Activated T-cell treated with anti-CD3 and anti-CD28 coated beads for 4 hours (primary cell): Measurements from ENCODE around the gene SLC25A3.
A peak's percentile ranks its signal among the peaks of the same experiment; 100 is the strongest.
"Not testable (repeated sequence)": the region's sequence is repeated elsewhere in the genome, so short reads cannot be mapped to it uniquely, and the experiment has no call there.

ENCODE experiments used
- DNase-seq: peaks from one replicate; pipeline ENCODE4 v3.0.0-alpha.2; 2020

Gene SLC25A3

DNA sequence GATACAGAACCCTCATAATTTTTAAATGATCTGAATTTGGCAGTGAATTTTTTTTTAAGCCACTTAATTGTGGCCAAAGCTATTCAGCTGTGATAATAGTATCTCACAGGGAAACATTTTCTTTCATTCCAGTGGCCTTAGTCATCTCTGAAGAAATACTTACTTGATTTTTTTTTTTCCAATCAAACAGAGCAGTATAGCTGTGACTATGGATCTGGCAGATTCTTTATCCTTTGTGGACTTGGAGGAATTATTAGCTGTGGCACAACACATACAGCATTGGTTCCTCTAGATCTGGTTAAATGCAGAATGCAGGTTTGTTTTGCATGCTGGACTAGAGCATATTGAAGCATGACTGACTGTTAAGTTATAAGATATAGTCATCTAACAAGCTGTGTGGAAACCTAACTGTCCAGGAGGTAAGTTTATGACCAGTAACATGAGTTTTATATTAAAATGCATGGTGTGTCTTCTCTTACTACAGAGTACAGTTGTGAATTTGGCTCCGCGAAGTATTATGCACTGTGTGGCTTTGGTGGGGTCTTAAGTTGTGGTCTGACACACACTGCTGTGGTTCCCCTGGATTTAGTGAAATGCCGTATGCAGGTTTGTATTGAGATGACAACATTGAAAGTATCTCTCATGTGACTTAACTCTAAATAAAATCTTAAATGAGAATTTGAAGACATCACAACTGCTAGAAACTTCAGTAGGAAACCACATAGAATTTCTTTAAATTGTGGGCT lies 1.9 kb downstream of the SLC25A3 start:
- DNase-seq: no peak

DNA sequence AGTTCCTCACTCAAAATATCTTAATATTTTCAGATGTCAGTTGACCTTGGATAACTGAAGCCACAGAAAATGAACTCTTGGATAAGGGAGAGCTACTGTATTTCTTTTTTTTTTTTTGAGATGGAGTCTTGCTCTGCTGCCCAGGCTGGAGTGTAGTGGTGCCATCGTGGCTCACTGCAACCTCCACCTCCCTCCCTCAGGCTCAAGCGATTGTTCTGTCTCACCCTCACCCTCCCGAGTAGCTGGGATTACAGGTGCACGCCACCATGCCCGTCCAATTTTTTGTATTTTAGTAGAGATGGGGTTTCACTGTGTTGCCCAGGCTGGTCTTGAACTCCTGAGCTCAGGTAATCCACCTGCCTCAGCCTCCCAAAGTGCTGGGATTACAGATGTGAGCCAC lies 3.8 kb downstream of the SLC25A3 start:
- not testable (repeated sequence) for DNase-seq

DNA sequence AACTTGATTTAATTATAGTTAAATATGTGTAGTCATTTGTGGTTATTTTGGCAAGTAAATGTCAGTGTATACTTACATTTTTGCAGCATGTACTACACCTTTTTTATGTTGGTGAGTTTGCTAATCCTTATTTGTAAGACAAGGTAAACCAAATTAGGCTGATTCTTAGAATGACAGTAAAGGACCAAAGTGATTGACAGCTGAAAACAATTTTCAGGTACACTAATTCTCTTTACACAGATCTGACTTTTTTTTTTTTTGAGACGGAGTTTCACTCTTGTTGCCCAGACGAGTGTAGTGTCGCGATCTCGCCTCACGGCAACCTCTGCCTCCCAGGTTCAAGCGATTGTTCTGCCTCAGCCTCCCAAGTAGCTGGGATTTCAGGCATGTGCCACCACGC lies 8.4 kb downstream of the SLC25A3 start:
- no peak for DNase-seq

DNA sequence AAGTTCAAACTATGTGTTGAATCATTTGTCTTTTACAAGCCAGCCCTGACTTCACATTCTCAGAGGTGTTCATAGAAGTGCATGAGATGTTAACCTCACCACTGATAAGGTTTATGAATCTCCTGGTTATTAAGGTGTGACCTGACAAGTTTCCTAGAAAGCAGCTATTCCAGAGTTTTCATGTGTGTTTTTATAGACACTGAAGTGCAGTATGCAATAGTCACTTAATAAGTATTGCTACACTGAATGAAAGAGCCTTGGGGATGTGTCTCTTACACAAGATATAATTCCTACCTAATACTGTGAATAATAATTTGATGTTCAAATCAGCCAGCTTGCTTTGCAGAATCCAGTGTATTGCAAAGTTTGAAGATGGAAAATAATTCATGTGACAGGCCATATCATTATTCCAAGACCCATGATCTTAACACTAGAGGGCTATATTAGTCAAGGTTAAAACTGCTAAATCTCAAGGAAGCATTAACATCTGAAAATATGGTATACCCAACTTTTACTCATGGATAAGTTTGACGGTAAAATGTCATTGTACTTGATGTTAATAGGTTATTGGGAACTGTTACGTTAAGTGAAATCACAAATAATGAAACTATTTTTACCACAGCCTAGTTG lies 13.0 kb downstream of the SLC25A3 start:
- no peak for DNase-seq

DNA sequence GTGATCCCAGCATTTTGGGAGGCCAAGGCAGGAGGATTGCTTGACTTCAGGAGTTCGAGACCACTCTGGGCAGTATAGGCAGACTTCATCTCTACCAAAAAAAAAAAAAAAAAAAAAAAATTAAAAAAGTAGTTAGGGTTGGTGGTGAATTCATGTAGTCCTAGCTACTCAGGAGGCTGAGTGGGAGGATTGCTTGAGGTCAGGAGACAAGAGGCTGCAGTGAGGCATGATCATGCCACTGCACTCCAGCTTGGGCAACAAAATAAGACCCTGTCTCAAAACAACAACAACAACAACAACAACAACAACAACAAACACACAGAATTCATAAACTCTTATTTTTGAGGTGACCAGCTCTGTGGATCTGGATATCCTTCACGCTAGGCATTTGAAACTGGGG lies 17.1 kb downstream of the SLC25A3 start:
- DNase-seq: no peak

DNA sequence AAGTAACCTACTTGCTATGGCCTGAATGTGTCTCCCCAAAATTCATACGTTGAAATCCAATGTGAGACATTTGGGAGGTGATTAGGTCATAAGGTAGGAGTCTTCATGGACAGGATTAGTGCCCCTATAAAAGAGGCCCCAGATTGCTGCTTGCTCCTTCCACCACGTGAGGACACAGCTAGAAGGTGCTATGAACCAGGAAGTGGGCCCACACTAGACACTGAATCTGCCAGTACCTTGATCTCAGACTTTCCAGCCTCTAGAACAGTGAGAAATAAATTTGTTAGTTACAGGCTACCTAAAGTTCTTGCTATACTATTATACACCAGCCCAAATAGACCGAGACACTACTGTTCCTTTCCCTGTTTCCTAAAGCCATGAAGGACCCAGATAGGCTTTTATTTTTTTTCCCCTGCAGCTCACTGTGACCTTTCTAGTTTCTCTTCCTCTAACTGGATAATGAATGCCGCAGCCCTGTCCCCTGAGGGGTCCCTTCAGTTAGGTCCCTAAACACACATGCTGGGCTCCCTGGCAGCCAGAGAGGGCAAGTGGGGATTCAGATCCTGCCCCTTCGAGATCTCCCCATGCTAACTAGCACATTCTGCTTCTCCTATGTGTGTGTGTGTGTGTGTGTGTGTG lies 19.3 kb downstream of the SLC25A3 start:
- no peak for DNase-seq

DNA sequence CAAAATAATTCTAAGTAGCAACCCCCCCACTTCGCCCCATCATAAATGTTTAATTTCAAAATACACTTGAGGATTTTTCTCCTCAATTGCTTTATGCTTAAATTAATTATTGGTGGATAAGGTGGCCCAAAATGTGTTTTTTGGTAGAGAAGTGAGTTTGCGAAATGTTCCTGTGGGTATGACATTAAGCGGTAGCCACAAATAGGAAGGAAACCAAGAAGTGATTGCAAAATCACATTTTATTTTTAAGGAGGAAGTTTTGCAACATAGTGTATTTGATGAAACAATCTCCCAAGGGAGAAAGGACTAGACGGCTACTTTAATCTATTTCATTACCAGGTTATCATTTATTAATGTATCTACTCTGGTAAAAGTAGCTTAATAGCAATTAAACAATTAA lies 25.5 kb downstream of the SLC25A3 start:
- DNase-seq: no peak

DNA sequence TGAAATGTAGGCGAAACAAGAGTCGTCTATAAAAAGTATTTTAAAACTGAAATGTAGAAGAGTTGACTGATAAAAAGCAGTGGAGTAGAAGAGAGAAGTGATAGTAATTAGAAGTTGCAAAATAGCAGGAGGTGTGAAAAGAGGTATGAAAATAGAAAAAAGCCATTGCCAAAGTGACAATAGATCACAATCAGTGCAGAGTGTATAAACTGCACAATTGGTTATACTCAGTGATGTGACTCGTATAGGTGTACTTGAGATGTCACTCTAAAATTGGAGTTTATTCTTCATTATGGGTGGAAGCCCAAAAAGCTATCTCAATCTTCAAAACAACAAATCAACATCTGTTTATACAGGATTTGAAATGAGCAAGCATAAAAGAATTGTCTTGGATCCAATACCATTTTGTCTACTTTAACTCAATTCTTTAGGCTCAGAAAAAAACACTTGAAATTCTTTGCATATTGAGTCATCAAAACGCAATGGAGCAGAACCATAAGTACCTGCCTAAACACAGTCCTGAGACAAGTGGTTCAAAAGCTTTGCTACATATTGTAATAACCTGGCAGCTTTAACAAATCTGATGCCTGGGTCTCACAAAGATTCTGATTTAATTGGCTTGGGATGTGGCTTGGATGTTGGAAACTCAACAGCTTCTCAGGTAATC lies 42.3 kb downstream of the SLC25A3 start:
- DNase-seq: no peak

DNA sequence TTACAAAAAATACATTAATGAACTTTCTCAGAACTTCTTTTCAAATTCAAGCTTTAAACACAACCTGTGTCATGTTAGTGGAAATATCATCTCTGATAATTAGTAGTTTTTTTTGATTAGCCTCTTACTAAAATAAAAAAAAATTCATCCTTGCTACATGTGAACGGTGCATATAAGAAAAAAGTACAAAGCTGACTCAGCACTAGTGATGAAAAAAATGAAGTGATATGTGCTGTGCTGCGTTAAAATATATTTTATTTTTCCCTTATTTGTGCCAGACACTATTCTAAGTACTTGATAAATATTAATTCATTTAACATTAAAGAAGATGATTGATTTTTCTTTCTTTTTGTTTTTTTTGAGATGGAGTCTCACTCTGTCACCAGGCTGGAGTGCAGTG lies 43.6 kb downstream of the SLC25A3 start:
- DNase-seq: no peak

DNA sequence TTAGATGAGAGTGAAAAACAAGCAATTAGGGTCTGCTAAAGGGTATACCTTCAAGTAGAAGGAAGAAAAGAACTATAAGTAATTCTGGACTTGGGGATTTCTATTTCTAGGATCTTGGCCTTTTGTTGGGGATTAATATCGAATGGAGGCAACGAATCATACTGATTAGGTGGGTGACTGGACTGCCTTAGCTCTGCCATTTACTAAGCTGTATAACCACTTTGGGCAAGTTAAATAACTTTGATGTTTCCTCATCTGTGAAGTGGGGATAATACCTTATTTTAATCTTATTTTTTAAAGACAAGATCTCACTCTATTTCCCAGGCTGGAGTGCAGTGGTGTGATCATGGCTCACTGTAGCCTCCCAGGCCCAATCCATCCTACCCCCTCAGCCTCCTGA lies 44.5 kb downstream of the SLC25A3 start:
- no peak for DNase-seq

DNA sequence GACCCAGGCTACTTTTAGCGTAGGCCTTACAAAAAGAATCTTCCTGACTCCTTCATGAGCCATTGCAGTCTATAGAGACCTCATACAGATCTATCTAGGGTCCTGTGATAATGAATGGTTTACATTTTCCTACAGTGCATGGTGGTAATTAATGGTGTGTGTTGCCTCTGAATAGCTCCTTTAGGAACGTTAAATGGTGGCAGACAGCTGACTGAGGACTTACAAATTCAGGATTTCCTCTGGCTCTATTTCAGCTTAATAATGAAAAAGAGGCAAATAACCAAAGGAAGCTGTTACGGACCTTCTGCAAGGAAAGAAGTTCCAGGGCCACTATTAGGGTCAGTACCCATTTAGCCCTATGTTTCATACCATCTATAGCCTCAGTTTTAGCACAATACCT lies 46.0 kb downstream of the SLC25A3 start:
- DNase-seq: no peak

DNA sequence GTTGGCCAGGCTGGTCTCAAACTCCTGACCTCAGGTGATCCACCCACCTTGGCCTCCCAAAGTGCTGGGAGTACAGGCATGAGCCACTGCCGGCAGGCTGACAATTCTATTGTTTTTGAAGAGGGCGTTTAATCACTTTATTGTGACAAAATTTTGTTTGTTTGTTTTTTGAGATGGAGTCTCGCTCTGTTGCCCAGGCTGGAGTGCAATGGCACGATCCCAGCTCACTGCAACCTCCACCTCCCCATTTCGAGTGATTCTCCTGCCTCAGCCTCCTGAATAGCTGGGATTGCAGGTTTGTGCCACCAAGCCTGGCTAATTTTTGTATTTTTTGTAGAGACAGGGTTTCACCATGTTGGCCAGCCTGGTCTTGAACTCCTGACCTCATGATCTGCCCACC lies 49.3 kb downstream of the SLC25A3 start:
- not testable (repeated sequence) for DNase-seq

DNA sequence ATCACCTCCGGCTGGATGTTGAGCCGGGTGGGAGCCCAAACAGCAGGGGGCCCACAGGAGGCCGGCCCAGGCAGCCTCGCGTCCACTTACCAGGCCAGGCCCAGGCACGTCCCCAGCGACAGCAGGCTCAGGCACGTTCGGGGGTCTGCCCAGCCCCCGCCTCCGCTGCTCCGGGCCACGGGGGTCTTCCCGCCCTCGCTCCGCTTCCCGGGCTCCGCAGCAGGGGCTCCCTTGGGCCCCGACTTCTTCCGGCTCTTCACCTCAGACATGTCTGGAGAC lies 50.9 kb downstream of the SLC25A3 start:
- no peak for DNase-seq

DNA sequence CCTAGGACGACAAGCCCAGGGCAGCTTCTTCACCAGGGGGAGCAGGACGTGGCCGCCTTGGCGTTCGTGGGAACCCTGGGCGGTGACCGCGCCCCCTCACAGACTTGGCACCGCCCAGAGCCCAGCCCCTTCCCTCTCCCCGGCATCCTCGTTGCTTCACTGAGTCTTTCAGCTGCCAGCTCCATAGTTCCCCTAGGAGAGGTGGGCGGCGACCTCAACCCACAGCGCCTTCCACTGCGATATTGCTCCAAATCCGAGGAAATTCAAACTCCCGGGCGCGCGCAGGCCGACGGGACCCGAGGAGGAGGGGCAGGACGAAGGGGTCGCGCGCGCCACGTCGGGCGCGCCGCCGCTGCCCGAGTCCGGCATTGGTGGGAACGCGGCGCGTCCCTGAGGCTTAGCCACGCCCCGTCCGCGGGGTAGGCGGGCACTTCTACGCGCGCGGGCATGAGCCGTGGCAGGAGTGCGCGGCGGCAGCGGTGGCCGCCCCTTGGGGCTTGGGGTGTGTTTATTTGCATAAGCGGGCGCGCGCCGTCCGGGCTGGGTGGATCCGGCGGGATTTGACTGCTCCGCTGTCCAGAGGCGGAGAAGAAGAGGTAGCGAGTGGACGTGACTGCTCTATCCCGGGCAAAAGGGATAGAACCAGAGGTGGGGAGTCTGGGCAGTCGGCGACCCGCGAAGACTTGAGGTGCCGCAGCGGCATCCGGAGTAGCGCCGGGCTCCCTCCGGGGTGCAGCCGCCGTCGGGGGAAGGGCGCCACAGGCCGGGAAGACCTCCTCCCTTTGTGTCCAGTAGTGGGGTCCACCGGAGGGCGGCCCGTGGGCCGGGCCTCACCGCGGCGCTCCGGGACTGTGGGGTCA lies 51.5 kb downstream of the SLC25A3 start, which contains the start of the genes APAF1 and IKBIP:
TSS of gene APAF1 (plus strand) at position 579 of the 860 bp plus-strand sequence. CDS start 3,070 bp downstream, outside the sequence.
TSS of gene IKBIP (minus strand) at position 77 of the 860 bp plus-strand sequence. CDS start 87 bp downstream, outside the sequence.
- DNase-seq: peak; percentile 96

DNA sequence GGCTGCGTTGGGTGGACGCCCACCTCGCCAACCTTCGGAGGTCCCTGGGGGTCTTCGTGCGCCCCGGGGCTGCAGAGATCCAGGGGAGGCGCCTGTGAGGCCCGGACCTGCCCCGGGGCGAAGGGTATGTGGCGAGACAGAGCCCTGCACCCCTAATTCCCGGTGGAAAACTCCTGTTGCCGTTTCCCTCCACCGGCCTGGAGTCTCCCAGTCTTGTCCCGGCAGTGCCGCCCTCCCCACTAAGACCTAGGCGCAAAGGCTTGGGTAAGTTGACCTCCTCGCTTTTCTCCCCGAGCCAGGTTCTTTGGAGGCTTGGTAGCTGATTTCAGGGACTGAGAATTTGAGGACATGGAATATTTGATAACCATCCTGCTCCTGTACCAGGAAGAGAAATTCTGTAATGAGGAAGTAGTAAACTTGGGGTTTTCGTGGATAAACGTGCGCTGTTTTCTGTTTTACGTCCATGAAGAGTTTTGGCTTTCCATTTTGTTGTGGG lies 52.1 kb downstream of the SLC25A3 start:
- DNase-seq: peak; percentile 3

DNA sequence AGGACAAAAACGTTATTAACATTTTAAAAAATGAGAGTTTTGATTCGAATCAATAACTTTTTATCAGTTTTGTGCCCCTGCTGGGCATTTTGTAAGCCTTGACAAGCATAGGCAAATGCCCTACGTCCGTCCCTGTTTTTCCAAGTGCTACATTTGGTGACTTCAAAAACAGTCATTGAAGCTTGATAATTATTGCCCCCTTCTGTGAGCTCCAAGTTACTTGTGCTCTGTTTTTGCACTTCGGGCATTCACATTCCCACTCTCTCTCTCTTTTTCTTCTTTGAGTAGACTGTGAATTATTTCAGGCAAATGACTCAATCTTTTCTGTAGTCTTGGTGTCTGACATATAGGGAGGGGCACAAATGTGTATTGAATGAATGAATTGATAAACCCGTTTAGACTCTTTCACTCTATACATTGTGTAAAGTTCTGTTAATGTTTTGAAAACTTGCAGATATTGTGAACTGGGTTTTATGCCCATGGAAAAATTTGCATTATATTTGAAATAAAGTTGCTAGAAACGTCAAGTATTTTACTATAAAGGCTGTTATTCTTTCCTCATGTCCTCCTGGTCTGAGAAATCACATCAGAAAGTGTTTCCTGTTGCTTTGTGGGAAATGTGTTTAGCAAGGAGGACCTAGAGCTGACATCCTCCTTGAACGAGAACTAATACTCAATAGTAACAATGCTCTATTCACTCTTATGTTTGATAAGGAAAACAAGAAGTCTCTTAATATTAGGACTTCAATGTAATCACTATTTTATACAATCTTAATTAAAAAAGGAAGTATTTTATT lies 53.0 kb downstream of the SLC25A3 start:
- DNase-seq: no peak

DNA sequence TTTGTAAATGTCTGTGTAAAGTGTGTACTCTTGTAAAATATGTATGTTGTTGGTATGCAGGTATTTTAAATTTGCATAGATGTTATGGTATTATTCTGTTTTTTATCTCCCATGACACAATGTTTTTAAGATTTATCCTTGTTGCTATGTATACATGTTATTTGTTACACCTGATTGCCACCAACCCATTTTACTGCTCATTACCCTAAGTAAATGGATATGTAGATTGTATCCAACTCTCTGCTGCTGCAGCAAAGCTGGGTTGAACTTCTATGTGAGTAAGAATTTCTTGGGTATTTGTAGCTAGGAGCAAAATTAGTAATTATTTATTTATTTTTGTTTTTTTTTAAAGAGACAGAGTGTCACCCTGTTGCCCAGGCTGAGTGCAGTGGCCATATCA lies 57.8 kb downstream of the SLC25A3 start:
- no peak for DNase-seq

DNA sequence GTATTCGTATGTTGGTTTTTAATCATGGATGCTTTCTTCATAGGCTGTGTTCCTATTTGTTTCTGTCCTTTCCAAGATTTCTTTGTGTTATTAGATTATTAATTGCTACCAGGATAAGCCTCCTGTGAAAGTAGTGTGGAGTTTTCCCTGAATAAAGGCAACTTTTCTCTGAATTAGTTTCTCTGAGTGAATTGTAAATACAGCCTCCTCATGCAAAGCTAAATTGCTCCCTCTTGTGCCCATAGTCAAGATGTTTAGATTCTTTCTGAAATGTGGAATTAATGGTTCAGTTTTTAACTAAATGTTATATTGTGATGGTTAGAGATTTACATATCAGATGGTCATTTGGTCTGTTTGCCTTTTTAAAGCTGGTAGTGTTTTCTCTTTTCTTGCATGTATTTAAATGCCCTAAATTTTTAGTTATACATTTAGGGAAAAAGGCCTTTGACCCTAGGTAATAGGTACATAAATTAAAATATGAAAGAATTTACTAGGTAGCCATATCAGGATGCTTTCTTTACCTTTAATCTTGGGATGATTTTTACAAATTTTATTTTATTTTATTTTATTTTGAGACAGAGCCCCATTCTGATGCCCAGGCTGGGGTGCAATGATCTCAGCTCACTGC lies 60.5 kb downstream of the SLC25A3 start:
- no peak for DNase-seq
